ENCODE measurements around the gene ERN1.
"Not testable (repeated sequence)": the region's sequence is repeated elsewhere in the genome, so short reads cannot be mapped to it uniquely, and the experiment has no call there.

ERN1 gene

DNA sequence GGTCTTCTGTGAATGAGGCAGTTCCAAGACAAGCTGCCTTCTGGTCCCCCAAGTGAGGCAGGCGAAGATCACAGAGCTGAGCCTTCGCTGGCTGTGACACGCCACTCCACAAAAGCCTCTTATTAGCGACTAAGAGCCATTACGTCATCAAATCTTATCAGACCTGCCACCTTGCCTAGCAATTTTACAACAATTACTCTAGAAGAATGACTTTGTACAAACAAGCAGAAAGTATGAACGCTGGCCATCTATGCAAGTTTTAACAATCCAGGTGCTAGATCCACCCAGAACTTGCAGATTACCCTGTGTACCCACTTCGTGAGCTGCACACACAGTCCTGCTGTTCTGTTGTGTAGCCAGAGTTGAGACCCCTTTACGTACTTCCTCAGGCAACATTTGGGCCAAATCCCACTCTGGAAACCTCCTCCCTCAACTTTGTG is 105.7 kb downstream of the ERN1 start:
- Histone ChIP-seq H4K8ac (ENCODE audit: low read depth, low read length) (no peak overlapping the region), H4K91ac (ENCODE audit: low read depth, low read length, poor library complexity) (no peak overlapping the region), H3K27ac (replicated peaks; ENCODE audit: low read length) (no peak overlapping the region), H2AFZ (ENCODE audit: low read length) (no peak overlapping the region), H2BK15ac (ENCODE audit: low read length) (no peak overlapping the region), H3K9ac (ENCODE audit: low read depth, low read length, poor library complexity) (no peak overlapping the region), H2BK5ac (ENCODE audit: low read length) (no peak overlapping the region), H3K4ac (ENCODE audit: low read length) (no peak overlapping the region), H2BK12ac (ENCODE audit: low read length) (no peak overlapping the region), H3K4me1 (ENCODE audit: control insufficient read depth in 2 of 2, insufficient read depth in 1 of 2, low read depth in 1 of 2, low read length in 2 of 2) (peaks cover 0 to 2% of the 10 kb centered on the region in 2 donors), H3K23ac (ENCODE audit: low read depth, low read length, poor library complexity) (no peak overlapping the region), H3K9me3 (replicated peaks in 1 of 2; ENCODE audit: control insufficient read depth in 2 of 2, insufficient read depth in 1 of 2, low read depth in 1 of 2, low read length in 2 of 2) (no peaks in the 10 kb centered on the region), H3K14ac (ENCODE audit: low read length) (peak overlapping the region; percentile 5), H3K4me2 (ENCODE audit: insufficient read depth, low read length, poor library complexity, severe bottlenecking) (no peak overlapping the region), H3K18ac (ENCODE audit: low read length) (no peak overlapping the region), H3K4me3 (ENCODE audit: low read length in 2 of 2) (no peak overlapping the region), H2AK5ac (ENCODE audit: low read depth, low read length) (no peak overlapping the region), H3K36me3 (replicated peaks in 1 of 2; ENCODE audit: control insufficient read depth in 2 of 2, insufficient read depth in 2 of 2, low read length in 2 of 2) (no peaks in the 10 kb centered on the region), H3K27me3 (ENCODE audit: control insufficient read depth in 3 of 3, insufficient read depth in 3 of 3, low read depth in 1 of 3, low read length in 3 of 3) (no peaks in the 10 kb centered on the region), H3K79me1 (ENCODE audit: low read depth, low read length) (no peaks in the 10 kb centered on the region), H2BK120ac (ENCODE audit: low read depth, low read length) (no peak overlapping the region)
- no CpG with 5 or more reads among the region's 8 CpGs for WGBS, 2 donors (ENCODE audit: extremely low coverage in 2 of 2, insufficient read length in 2 of 2, insufficient replicate concordance in 1 of 2)
- DNase-seq (ENCODE audit: low spot score): no peak

DNA sequence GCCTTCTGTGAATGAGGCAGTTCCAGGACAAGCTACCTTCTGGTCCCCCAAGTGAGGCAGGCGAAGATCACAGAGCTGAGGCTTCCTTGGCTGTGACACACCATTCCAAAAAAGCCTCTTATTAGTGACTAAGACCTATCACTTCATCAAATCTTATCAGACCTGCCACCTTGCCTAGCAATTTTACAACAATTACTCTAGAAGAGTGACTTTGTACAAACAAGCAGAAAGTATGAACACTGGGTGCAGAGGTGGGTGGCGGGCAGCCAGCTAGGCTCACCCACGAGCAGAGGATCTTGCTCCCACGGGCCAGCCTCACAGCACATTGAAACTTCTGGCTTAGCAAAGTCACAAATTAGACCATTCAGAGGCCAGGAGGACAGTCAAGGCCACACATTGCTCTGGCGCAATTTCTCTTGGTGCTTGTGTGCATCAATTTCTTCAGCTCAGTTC is 107.3 kb downstream of the ERN1 start:
- H4K91ac ChIP-seq (ENCODE audit: low read depth, low read length, poor library complexity): no peak overlapping the region
- no peak overlapping the region for H3K4me3 ChIP-seq (ENCODE audit: low read length in 2 of 2)
- H4K8ac ChIP-seq (ENCODE audit: low read depth, low read length): no peak overlapping the region
- no peaks in the 10 kb centered on the region for H3K27me3 ChIP-seq (ENCODE audit: control insufficient read depth in 3 of 3, insufficient read depth in 3 of 3, low read depth in 1 of 3, low read length in 3 of 3)
- H2BK12ac ChIP-seq (ENCODE audit: low read length): no peak overlapping the region
- H3K79me1 ChIP-seq (ENCODE audit: low read depth, low read length): no peaks in the 10 kb centered on the region
- H3K36me3 ChIP-seq (replicated peaks in 1 of 2; ENCODE audit: control insufficient read depth in 2 of 2, insufficient read depth in 2 of 2, low read length in 2 of 2): no peaks in the 10 kb centered on the region
- H3K18ac ChIP-seq (ENCODE audit: low read length): no peak overlapping the region
- no peak overlapping the region for H3K23ac ChIP-seq (ENCODE audit: low read depth, low read length, poor library complexity)
- H3K4me1 ChIP-seq (ENCODE audit: control insufficient read depth in 2 of 2, insufficient read depth in 1 of 2, low read depth in 1 of 2, low read length in 2 of 2): peaks cover 0 to 2% of the 10 kb centered on the region in 2 donors
- no peak overlapping the region for H2AK5ac ChIP-seq (ENCODE audit: low read depth, low read length)
- H3K9ac ChIP-seq (ENCODE audit: low read depth, low read length, poor library complexity): no peak overlapping the region
- DNase-seq (ENCODE audit: low spot score): no peak
- H3K4ac ChIP-seq (ENCODE audit: low read length): no peak overlapping the region
- H3K4me2 ChIP-seq (ENCODE audit: insufficient read depth, low read length, poor library complexity, severe bottlenecking): no peak overlapping the region
- no peak overlapping the region for H2BK120ac ChIP-seq (ENCODE audit: low read depth, low read length)
- WGBS, 2 donors (ENCODE audit: extremely low coverage in 2 of 2, insufficient read length in 2 of 2, insufficient replicate concordance in 1 of 2): no CpG with 5 or more reads among the region's 5 CpGs
- H2AFZ ChIP-seq (ENCODE audit: low read length): no peak overlapping the region
- no peak overlapping the region for H2BK5ac ChIP-seq (ENCODE audit: low read length)
- no peak overlapping the region for H2BK15ac ChIP-seq (ENCODE audit: low read length)
- H3K9me3 ChIP-seq (replicated peaks in 1 of 2; ENCODE audit: control insufficient read depth in 2 of 2, insufficient read depth in 1 of 2, low read depth in 1 of 2, low read length in 2 of 2): no peaks in the 10 kb centered on the region
- H3K27ac ChIP-seq (replicated peaks; ENCODE audit: low read length): no peak overlapping the region
- no peak overlapping the region for H3K14ac ChIP-seq (ENCODE audit: low read length)

DNA sequence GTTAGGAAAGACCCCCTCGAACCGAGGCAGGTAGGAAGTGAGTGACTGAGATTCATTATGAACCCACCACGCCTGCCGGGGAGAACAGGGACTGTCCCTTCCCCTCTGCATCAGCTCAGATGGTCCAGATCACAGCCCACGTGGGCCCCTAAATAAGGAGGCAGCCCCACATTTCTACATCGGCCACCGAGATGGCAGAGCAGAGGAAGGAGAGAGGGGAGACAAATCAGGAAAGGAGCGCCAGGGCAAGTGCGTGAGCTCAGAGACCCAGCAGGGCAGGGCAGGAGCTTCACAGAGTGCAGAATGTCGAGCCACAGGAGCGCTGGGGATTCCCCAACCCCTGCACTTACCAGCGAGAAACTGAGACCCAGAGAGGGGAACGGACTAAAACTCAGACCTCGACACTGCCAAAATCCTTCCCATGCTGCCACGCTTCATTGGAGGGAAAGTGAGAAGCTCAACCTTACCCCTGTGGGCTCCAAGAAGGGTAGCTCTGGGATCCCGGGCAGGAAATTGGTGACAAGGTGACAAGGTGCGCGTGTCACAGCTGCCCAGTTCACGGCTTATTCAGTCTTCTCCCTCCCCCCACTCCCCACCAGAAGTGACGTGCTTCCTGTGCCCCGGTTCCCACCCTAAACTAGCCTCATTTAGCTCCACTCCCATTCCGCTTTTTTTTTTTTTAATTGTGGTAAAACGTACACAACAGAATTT is 109.7 kb downstream of the ERN1 start, which contains the start of gene ICAM2:
Gene ICAM2, minus strand, starts transcription at position 578 of the 711 bp plus-strand sequence. CDS start 13,942 bp downstream, outside the sequence.
- Histone ChIP-seq H3K79me1 (ENCODE audit: low read depth, low read length) (no peaks in the 10 kb centered on the region), H3K18ac (ENCODE audit: low read length) (peak within 1 kb of the TSS; percentile 60), H3K27ac (replicated peaks; ENCODE audit: low read length) (no peak within 1 kb of the TSS), H3K36me3 (replicated peaks in 1 of 2; ENCODE audit: control insufficient read depth in 2 of 2, insufficient read depth in 2 of 2, low read length in 2 of 2) (no peaks in the 10 kb centered on the region), H3K4me1 (ENCODE audit: control insufficient read depth in 2 of 2, insufficient read depth in 1 of 2, low read depth in 1 of 2, low read length in 2 of 2) (peaks cover 0 to 2% of the 10 kb centered on the region in 2 donors), H2BK15ac (ENCODE audit: low read length) (no peak within 1 kb of the TSS), H4K91ac (ENCODE audit: low read depth, low read length, poor library complexity) (no peak within 1 kb of the TSS), H4K8ac (ENCODE audit: low read depth, low read length) (no peak within 1 kb of the TSS), H2BK120ac (ENCODE audit: low read depth, low read length) (no peak within 1 kb of the TSS), H3K4ac (ENCODE audit: low read length) (no peak within 1 kb of the TSS), H3K27me3 (ENCODE audit: control insufficient read depth in 3 of 3, insufficient read depth in 3 of 3, low read depth in 1 of 3, low read length in 3 of 3) (peaks cover 0 to 7% (median 0%) of the 10 kb centered on the region in 3 experiments), H3K23ac (ENCODE audit: low read depth, low read length, poor library complexity) (no peak within 1 kb of the TSS), H3K9ac (ENCODE audit: low read depth, low read length, poor library complexity) (no peak within 1 kb of the TSS), H2BK12ac (ENCODE audit: low read length) (no peak within 1 kb of the TSS), H3K14ac (ENCODE audit: low read length) (peak within 1 kb of the TSS; percentile 75), H2BK5ac (ENCODE audit: low read length) (no peak within 1 kb of the TSS), H2AK5ac (ENCODE audit: low read depth, low read length) (no peak within 1 kb of the TSS), H3K4me3 (ENCODE audit: low read length in 2 of 2) (no peak within 1 kb of the TSS), H3K9me3 (replicated peaks in 1 of 2; ENCODE audit: control insufficient read depth in 2 of 2, insufficient read depth in 1 of 2, low read depth in 1 of 2, low read length in 2 of 2) (no peaks in the 10 kb centered on the region), H2AFZ (ENCODE audit: low read length) (peak within 1 kb of the TSS; percentile 60), H3K4me2 (ENCODE audit: insufficient read depth, low read length, poor library complexity, severe bottlenecking) (no peak within 1 kb of the TSS)
- DNase-seq (ENCODE audit: low spot score): no peak
- WGBS, 2 donors (ENCODE audit: extremely low coverage in 2 of 2, insufficient read length in 2 of 2, insufficient replicate concordance in 1 of 2): no CpG with 5 or more reads among the region's 23 CpGs

DNA sequence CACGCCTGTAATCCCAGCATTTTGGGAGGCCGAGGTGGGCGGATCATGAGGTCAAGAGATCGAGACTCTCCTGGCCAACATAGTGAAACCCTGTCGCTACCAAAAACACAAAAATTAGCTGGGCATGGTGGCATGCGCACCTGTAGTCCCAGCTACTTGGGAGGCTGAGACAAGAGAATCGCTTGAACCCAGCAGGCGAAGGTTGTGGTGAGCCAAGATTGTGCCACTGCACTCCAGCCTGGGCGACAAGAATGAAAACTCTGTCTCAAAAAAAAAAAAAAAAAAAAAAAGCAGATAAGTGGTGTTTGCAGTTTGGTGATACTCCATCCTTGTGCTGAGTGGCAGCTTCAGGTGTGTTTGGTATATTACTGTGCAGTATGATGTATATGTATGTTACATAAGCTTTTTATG is 110.4 kb downstream of the ERN1 start:
- not testable (repeated sequence) for H3K18ac ChIP-seq (ENCODE audit: low read length); H3K36me3 ChIP-seq (replicated peaks in 1 of 2; ENCODE audit: control insufficient read depth in 2 of 2, insufficient read depth in 2 of 2, low read length in 2 of 2); H3K9ac ChIP-seq (ENCODE audit: low read depth, low read length, poor library complexity); H3K4me1 ChIP-seq (ENCODE audit: control insufficient read depth in 2 of 2, insufficient read depth in 1 of 2, low read depth in 1 of 2, low read length in 2 of 2); H2AFZ ChIP-seq (ENCODE audit: low read length); H4K91ac ChIP-seq (ENCODE audit: low read depth, low read length, poor library complexity); H3K4ac ChIP-seq (ENCODE audit: low read length); H3K23ac ChIP-seq (ENCODE audit: low read depth, low read length, poor library complexity); H2BK5ac ChIP-seq (ENCODE audit: low read length); H3K9me3 ChIP-seq (replicated peaks in 1 of 2; ENCODE audit: control insufficient read depth in 2 of 2, insufficient read depth in 1 of 2, low read depth in 1 of 2, low read length in 2 of 2); H3K27ac ChIP-seq (replicated peaks; ENCODE audit: low read length); H3K4me3 ChIP-seq (ENCODE audit: low read length in 2 of 2); H3K14ac ChIP-seq (ENCODE audit: low read length); H4K8ac ChIP-seq (ENCODE audit: low read depth, low read length); H3K79me1 ChIP-seq (ENCODE audit: low read depth, low read length); H3K27me3 ChIP-seq (ENCODE audit: control insufficient read depth in 3 of 3, insufficient read depth in 3 of 3, low read depth in 1 of 3, low read length in 3 of 3); DNase-seq (ENCODE audit: low spot score); H2AK5ac ChIP-seq (ENCODE audit: low read depth, low read length); H2BK12ac ChIP-seq (ENCODE audit: low read length); H2BK120ac ChIP-seq (ENCODE audit: low read depth, low read length); H2BK15ac ChIP-seq (ENCODE audit: low read length); H3K4me2 ChIP-seq (ENCODE audit: insufficient read depth, low read length, poor library complexity, severe bottlenecking)
- WGBS, 2 donors (ENCODE audit: extremely low coverage in 2 of 2, insufficient read length in 2 of 2, insufficient replicate concordance in 1 of 2): no CpG with 5 or more reads among the region's 9 CpGs
